Transverse colon (tissue), 4 donors: Measurements from ENCODE around the gene TOX2. TPM values are rescaled to one million over a fixed set of nuclear protein-coding genes. Genes with fewer than 3 reads are reported as not detected.

Experiments used
- DNase-seq: peaks from one replicate; pipeline ENCODE4 v3.0.0-alpha.2; 2019
- H3K27ac ChIP-seq, 4 donors: fragments of 200-600 bp; sonication (generic); 2 replicates each; pipeline ENCODE4 v1.5.1; 2016 to 2018; ENCODE audit warnings: inconsistent platforms in 4 of 4
- H3K27me3 ChIP-seq: fragments of 200-600 bp; sonication (generic); 2 replicates; pipeline ENCODE4 v1.5.1; 2017; ENCODE audit warnings: inconsistent platforms
- H3K36me3 ChIP-seq, 4 donors: fragments of 200-600 bp; sonication (generic); 2 replicates each; pipeline ENCODE4 v1.5.1; 2017 to 2019; ENCODE audit warnings: inconsistent platforms in 4 of 4
- H3K4me1 ChIP-seq, 4 donors: fragments of 200-600 bp; sonication (generic); 2 replicates each; pipeline ENCODE4 v1.5.1; 2017 to 2020; ENCODE audit warnings: inconsistent platforms in 4 of 4
- H3K4me3 ChIP-seq, 4 donors: fragments of 200-600 bp; sonication (generic); 1 replicate in 1 of 4; 2 replicates in 3 of 4; pipeline versions ENCODE4 v1.5.1 to v1.6.1; 2017 to 2019; ENCODE audit warnings: inconsistent platforms in 4 of 4
- H3K9me3 ChIP-seq, 2 donors: fragments of 200-600 bp; sonication (generic); 2 replicates each; pipeline ENCODE4 v1.5.1; 2017 to 2019; ENCODE audit warnings: inconsistent platforms in 2 of 2
- CTCF ChIP-seq, 5 experiments: fragments of 200-600 bp in 3 of 5; fragments of 450-650 bp in 2 of 5; sonication (generic) in 3 of 5; IDR thresholded peaks; 1 replicate in 2 of 5; 2 replicates in 3 of 5; pipeline ENCODE4 v1.5.1; 2016 to 2017; ENCODE audit warnings: antibody characterized with exemption in 5 of 5, inconsistent platforms in 3 of 5, mild to moderate bottlenecking in 2 of 5, moderate library complexity in 1 of 5
- EP300 ChIP-seq: sonication (generic); formaldehyde crosslinking; IDR thresholded peaks from one replicate; pipeline ENCODE4 v1.6.1; 2017; ENCODE audit warnings: antibody characterized with exemption, low read depth
- POLR2A ChIP-seq: fragments of 450-650 bp; IDR thresholded peaks from one replicate; pipeline ENCODE4 v1.6.1; 2016; ENCODE audit warnings: antibody characterized with exemption, mild to moderate bottlenecking, moderate library complexity
- POLR2AphosphoS5 ChIP-seq, 3 donors: sonication (generic); formaldehyde crosslinking; IDR thresholded peaks; one replicate each; pipeline ENCODE4 v1.6.1; 2016; ENCODE audit warnings: antibody characterized with exemption in 3 of 3
- WGBS, 2 donors: methylation state at CpG; one replicate each; pipeline ENCODE4 v1.1.5; 2018; ENCODE audit warnings: low coverage in 1 of 2; 5-methylcytosine and 5-hydroxymethylcytosine counted together
- in situ Hi-C, 4 donors: fragments of 200-750 bp; cut with MboI; loops; one replicate each; pipeline versions ENCODE4 v1.15.0 to v1.15.1; 2017; ENCODE audit warnings: low sequenced_read_pairs in 3 of 4, low pct_ligation_motif_present in 1 of 4, low pct_unique_long_range_greater_than_20kb in 1 of 4
- intact Hi-C: fragments of 100-400 bp; cut with DNase I; formaldehyde crosslinking; loops from one replicate; pipeline ENCODE4 v1.15.1; 2023; ENCODE audit warnings: low total_unique reads
- total RNA-seq, 4 donors: library from RNA; depleted of rRNA; stranded (reverse); fragments of >200 nt; gene quantifications; one replicate each; pipeline ENCODE4 v1.1.0, GENCODE V29; 2016

TOX2 gene
- total RNA-seq, 4 donors from 2014 or later, result 1.5 to 15.7 (median 6.8) TPM

GRCh38 chr20:44075950-44076232 is 161.2 kb downstream of the TOX2 start:
- no peak overlapping the region for H3K27ac ChIP-seq
- in situ Hi-C loops (loop anchor here in 3 of 4 donors (5.0 to 25.0 kb wide), 4 partner anchors 324 to 639 kb away; partner anchors contain the start of gene SRSF6 (in 1 of the 3)), intact Hi-C loops (loop anchor here (10.0 kb wide), 1 partner anchor 91 kb away; no protein-coding TSS in a partner anchor)
- DNase-seq, result no peak
- H3K36me3 ChIP-seq, result no peaks in the 10 kb centered on the region
- no peaks in the 10 kb centered on the region for H3K9me3 ChIP-seq
- TF ChIP-seq POLR2AphosphoS5 (IDR thresholded peaks at IDR 0.05) (no peak), CTCF (IDR thresholded peaks at IDR 0.05) (no peak), EP300 (no peak), POLR2A (no peak)
- no peaks in the 10 kb centered on the region for H3K4me1 ChIP-seq
- 94% methylated on average over 5 of the region's 5 CpGs; no CpG with 5 or more reads in 1 of the 2 donors for WGBS, 2 donors
- no peaks in the 10 kb centered on the region for H3K27me3 ChIP-seq
- H3K4me3 ChIP-seq, result no peak overlapping the region

DNA sequence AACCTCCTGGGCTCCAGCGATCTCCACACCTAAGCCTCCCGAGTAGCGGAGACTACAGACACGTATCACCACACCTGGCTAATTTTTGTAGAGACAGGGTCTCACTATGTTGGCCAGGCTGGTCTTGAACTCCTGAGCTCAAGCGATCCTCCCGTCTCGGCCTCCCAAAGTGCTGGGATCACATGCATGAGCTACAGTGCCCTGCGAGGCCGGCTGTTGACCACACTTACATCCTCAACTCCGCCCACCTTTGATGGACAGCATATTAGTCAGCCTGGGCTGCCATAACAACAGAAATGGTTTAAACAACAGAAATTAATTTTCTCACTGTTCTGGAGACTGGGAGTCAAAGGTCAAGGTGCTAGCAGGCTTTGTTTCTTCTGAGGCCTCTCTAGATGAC is 164.6 kb downstream of the TOX2 start:
- intact Hi-C loops, result loop anchor here (10.0 kb wide), 1 partner anchor 94 kb away; no protein-coding TSS in a partner anchor
- DNase-seq, result no peak
- H3K36me3 ChIP-seq, result no peaks in the 10 kb centered on the region
- no peaks in the 10 kb centered on the region for H3K4me1 ChIP-seq
- WGBS, 2 donors, result 89% methylated on average over 10 of the region's 10 CpGs; no CpG with 5 or more reads in 1 of the 2 donors
- TF ChIP-seq POLR2AphosphoS5 (IDR thresholded peaks at IDR 0.05) (no peak), CTCF (IDR thresholded peaks at IDR 0.05) (no peak), POLR2A (no peak), EP300 (no peak)
- in situ Hi-C loops, result loop anchor here in 3 of 4 donors (5.0 to 25.0 kb wide), 4 partner anchors 327 to 642 kb away; partner anchors contain the start of gene SRSF6 (in 1 of the 3)
- H3K27me3 ChIP-seq, result no peaks in the 10 kb centered on the region
- no peaks in the 10 kb centered on the region for H3K9me3 ChIP-seq
- H3K4me3 ChIP-seq, result no peak overlapping the region
- no peak overlapping the region for H3K27ac ChIP-seq

DNA sequence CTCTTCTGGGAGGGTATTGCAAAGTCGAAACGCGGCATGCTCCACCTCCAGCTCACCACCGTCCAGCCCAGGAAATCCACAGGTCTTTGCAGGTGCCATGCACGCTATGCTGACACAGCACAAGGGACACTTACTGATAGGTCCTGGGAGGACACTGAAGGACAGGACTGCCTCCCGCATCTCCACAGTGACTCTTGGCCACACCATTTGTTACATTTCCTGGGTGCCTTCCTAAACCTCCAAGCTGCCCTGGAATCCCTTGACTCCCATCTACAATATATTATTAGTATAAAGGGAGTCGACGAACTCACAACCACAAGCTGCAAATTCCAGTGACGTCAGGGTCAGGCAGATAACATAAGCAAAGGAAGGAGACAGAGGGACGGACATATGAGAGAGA is 165.4 kb downstream of the TOX2 start:
- WGBS, 2 donors, result 60 to 65% methylated on average over 2 to 10 of the region's 10 CpGs
- no peaks in the 10 kb centered on the region for H3K36me3 ChIP-seq
- in situ Hi-C loops (loop anchor here (5.0 to 25.0 kb wide), 7 partner anchors 328 to 643 kb away; partner anchors contain the start of gene SRSF6 (in 1 of the 4)), intact Hi-C loops (loop anchor here (1.0 kb wide), 1 partner anchor 329 kb away; no protein-coding TSS in a partner anchor)
- TF ChIP-seq POLR2AphosphoS5 (IDR thresholded peaks at IDR 0.05) (no peak), POLR2A (no peak), EP300 (no peak), CTCF (IDR thresholded peaks at IDR 0.05) (no peak)
- H3K4me1 ChIP-seq, result no peaks in the 10 kb centered on the region
- no peak overlapping the region for H3K27ac ChIP-seq
- no peak overlapping the region for H3K4me3 ChIP-seq
- DNase-seq, result no peak
- H3K9me3 ChIP-seq, result no peaks in the 10 kb centered on the region
- H3K27me3 ChIP-seq, result no peaks in the 10 kb centered on the region

DNA sequence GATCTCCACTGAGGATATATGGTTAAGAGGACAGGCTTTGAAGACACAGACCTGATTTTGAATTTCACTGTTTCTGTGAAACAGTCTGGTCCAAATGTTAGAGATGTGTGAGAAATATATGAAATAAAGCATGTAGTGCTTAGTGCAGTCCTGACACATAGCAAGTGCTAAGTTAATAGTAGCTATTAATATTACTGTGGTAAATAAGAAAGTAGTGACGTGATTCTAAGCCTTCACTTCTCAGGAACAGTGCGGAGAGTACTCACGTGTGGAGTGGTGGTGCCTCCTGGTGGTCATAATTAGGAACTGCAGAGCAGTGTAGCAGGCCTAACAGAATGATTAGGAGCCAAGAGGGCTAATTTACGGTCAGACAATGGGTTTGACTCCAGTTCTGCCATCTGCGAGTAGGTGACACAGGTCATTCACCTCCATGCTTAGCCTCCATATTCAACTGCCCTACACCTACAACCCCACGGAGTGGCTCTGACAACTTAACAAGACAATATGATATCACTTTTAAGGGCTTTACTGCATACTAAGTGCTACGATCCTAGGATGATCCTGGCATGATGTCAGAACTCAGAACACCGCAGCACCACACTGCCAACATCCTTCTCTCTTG is 166.1 kb downstream of the TOX2 start:
- Histone ChIP-seq H3K27me3 (no peaks in the 10 kb centered on the region), H3K9me3 (no peaks in the 10 kb centered on the region), H3K27ac (no peak overlapping the region), H3K4me1 (no peaks in the 10 kb centered on the region), H3K36me3 (no peaks in the 10 kb centered on the region), H3K4me3 (no peak overlapping the region)
- no peak for TF ChIP-seq EP300
- peak; percentile 98 to 99 (median 99) for TF ChIP-seq CTCF (IDR thresholded peaks at IDR 0.05)
- TF ChIP-seq POLR2A, result no peak
- 9 to 32% methylated on average over 4 to 8 of the region's 8 CpGs for WGBS, 2 donors
- peak; percentile 83 for DNase-seq
- intact Hi-C loops (loop anchor here (1.0 kb wide), 1 partner anchor 329 kb away; no protein-coding TSS in a partner anchor), in situ Hi-C loops (loop anchor here (5.0 to 25.0 kb wide), 7 partner anchors 328 to 643 kb away; partner anchors contain the start of gene SRSF6 (in 1 of the 4))
